Uterus (tissue), 4 donors: ENCODE results near the gene SLC22A15. TPM values are rescaled to one million over a fixed set of nuclear protein-coding genes. Genes with fewer than 3 reads are reported as not detected.
A peak's percentile ranks its signal among the peaks of the same experiment; 100 is the strongest.

Experiments
- DNase-seq, 2 donors: peaks; one replicate each; pipeline ENCODE4 v3.0.0-alpha.2; 2019 to 2020
- H3K27ac ChIP-seq, 2 donors: fragments of 200-600 bp; sonication (generic); 1 replicate in 1 of 2; 2 replicates in 1 of 2; pipeline ENCODE4 v1.5.1; 2016 to 2018
- H3K27me3 ChIP-seq, 2 donors: fragments of 200-600 bp; sonication (generic); one replicate each; pipeline ENCODE4 v1.5.1; 2018 to 2019; ENCODE audit warnings: control low read depth in 1 of 2
- H3K36me3 ChIP-seq, 2 donors: fragments of 200-600 bp; sonication (generic); one replicate each; pipeline ENCODE4 v1.5.1; 2019; ENCODE audit warnings: control low read depth in 1 of 2
- H3K4me1 ChIP-seq, 2 donors: fragments of 200-600 bp; sonication (generic); one replicate each; pipeline ENCODE4 v1.5.1; 2018 to 2019; ENCODE audit warnings: control low read depth in 1 of 2
- H3K4me3 ChIP-seq, 2 donors: fragments of 200-600 bp; sonication (generic); 1 replicate in 1 of 2; 2 replicates in 1 of 2; pipeline ENCODE4 v1.5.1; 2018 to 2019; ENCODE audit warnings: mild to moderate bottlenecking in 1 of 2
- H3K9me3 ChIP-seq, 2 donors: fragments of 200-600 bp; sonication (generic); one replicate each; pipeline ENCODE4 v1.5.1; 2019; ENCODE audit warnings: control low read depth in 1 of 2
- POLR2A ChIP-seq, 2 donors: fragments of 450-650 bp; IDR thresholded peaks; one replicate each; pipeline ENCODE4 v1.6.1; 2016; ENCODE audit warnings: antibody characterized with exemption in 2 of 2, mild to moderate bottlenecking in 1 of 2, moderate library complexity in 1 of 2
- intact Hi-C: fragments of 100-400 bp; cut with DNase I; formaldehyde crosslinking; loops from one replicate; pipeline ENCODE4 v1.15.1; 2023; ENCODE audit warnings: low total_unique reads
- total RNA-seq, 4 donors: library from RNA; depleted of rRNA in 3 of 4; stranded (reverse); fragments of >200 nt in 3 of 4; gene quantifications; one replicate each; pipeline versions ENCODE4 v1.1.0 to v1.2.4, GENCODE V29; 2014 to 2023
- TF ChIP-seq, protein P1 (sequence below), 4 experiments: fragments of 200-600 bp in 2 of 4; fragments of 450-650 bp in 2 of 4; sonication (generic) in 2 of 4; IDR thresholded peaks; one replicate each; pipeline ENCODE4 v1.5.1; 2016 to 2019; ENCODE audit warnings: antibody characterized with exemption in 4 of 4, mild to moderate bottlenecking in 2 of 4, moderate library complexity in 1 of 4
- donor health status: DM: yes; HTN: yes; CAD: no.

Gene SLC22A15
- total RNA-seq, 4 donors from 2014 or later = 2.0 to 7.8 (median 3.8) TPM; not detected in 1

DNA sequence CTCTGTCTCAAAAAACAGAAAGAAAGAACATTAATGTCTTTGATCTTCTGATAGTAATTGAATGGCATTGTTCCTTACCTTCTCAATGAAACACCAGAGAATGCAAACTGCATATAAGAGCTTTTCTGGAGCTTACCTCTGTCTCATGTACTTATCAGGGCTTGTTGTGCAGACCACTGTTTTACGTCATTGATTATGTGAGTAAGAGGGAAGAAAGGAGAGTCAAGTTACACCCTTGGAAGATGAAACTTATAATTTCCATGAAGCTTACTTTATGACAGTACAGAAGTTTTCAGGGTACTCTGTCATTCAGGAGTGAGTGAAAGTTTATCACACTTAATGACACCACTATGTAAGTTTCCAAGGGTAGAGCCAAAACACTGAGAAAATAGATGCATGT, 85.9 kb downstream of the SLC22A15 start:
- Histone ChIP-seq H3K36me3 (no peaks in the 10 kb centered on the region), H3K27me3 (no peaks in the 10 kb centered on the region), H3K4me3 (no peak overlapping the region), H3K9me3 (no peaks in the 10 kb centered on the region), H3K4me1 (peaks cover 0 to 4% of the 10 kb centered on the region in 2 donors), H3K27ac (no peak overlapping the region)
- DNase-seq = no peak
- TF ChIP-seq, protein P1, sequence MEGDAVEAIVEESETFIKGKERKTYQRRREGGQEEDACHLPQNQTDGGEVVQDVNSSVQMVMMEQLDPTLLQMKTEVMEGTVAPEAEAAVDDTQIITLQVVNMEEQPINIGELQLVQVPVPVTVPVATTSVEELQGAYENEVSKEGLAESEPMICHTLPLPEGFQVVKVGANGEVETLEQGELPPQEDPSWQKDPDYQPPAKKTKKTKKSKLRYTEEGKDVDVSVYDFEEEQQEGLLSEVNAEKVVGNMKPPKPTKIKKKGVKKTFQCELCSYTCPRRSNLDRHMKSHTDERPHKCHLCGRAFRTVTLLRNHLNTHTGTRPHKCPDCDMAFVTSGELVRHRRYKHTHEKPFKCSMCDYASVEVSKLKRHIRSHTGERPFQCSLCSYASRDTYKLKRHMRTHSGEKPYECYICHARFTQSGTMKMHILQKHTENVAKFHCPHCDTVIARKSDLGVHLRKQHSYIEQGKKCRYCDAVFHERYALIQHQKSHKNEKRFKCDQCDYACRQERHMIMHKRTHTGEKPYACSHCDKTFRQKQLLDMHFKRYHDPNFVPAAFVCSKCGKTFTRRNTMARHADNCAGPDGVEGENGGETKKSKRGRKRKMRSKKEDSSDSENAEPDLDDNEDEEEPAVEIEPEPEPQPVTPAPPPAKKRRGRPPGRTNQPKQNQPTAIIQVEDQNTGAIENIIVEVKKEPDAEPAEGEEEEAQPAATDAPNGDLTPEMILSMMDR (IDR thresholded peaks at IDR 0.05) = no peak
- no peak for TF ChIP-seq POLR2A (IDR thresholded peaks at IDR 0.05)
- intact Hi-C loops = no loop called here

DNA sequence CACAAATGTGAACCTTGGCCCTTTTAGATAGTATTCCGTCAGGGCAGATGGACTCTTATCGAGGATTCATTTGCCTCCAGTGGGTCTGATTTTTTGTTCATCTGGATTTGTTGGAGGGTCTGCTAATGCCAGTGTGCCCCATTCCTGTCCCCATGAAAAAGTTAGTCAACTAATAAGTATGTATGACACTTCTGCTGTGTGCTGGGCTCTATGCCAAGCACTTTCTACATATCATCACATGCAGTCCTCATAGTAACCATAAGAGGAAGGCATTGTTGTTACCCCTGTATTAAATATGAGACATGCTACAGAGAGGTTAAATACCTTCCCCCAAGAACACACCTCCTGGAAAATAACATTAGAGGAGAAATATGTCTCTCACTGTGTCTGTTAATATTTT, 88.3 kb downstream of the SLC22A15 start:
- no peaks in the 10 kb centered on the region for H3K36me3 ChIP-seq
- no peak overlapping the region for H3K27ac ChIP-seq
- no peak overlapping the region for H3K4me3 ChIP-seq
- H3K4me1 ChIP-seq = peaks cover 0 to 4% of the 10 kb centered on the region in 2 donors
- no peaks in the 10 kb centered on the region for H3K9me3 ChIP-seq
- TF ChIP-seq, protein P1 (IDR thresholded peaks at IDR 0.05) = no peak
- no peak for TF ChIP-seq POLR2A (IDR thresholded peaks at IDR 0.05)
- H3K27me3 ChIP-seq = no peaks in the 10 kb centered on the region
- intact Hi-C loops = no loop called here
- DNase-seq = no peak

DNA sequence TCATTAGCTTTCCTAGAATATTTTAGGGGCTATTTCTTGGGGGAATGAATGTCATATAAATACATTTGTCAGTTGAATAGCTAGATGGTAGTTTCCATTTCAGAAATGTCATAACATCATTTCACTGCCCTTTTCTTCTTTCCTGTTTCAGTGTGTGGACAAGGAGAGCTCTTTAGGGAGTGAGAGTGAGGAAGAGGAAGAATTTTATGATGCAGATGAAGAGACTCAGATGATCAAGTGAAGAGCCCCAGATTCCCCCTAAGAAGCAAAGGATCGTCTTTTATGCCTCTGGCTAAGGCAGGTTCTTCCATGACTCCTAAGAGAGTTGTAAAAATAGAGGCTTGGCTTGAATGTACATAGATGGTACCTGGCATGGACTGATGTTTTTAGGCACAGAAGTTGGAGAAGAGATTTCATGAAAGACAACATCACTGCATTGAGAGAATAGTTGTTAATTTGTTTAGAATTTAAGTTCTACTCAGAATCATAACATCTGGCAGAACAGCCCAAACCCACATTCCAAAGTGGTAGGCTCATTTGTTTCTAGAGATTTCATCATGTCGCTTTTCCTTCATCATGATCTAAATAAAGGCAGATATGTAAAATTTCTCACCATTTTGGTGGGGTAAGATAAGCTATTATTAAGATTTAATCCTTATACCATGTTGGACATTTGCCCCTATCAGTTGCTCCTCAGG, 90.7 kb downstream of the SLC22A15 start:
- DNase-seq = no peak
- no peak for TF ChIP-seq POLR2A (IDR thresholded peaks at IDR 0.05)
- TF ChIP-seq, protein P1 (IDR thresholded peaks at IDR 0.05) = no peak
- peak overlapping the region in 1 of 2 donors; percentile 48 for H3K27ac ChIP-seq
- H3K4me1 ChIP-seq = peaks cover 0 to 4% of the 10 kb centered on the region in 2 donors
- intact Hi-C loops = no loop called here
- H3K4me3 ChIP-seq = no peak overlapping the region
- H3K36me3 ChIP-seq = no peaks in the 10 kb centered on the region
- H3K9me3 ChIP-seq = no peaks in the 10 kb centered on the region
- H3K27me3 ChIP-seq = no peaks in the 10 kb centered on the region

DNA sequence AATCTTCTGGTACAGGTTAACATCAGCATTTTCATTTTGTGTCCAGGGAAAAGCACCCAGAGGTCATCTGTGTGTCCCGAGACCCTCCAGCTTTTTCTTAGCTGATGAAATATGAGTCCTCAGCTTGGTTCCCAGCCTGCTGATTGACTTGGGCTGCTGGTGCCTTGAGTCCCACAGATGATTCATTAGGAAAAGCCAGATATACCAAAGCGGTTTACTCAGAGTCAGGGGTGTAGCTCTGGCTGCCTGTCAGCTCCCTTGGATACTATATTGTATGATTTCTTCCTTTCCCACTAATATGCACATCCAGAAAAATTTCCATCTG, 91.2 kb downstream of the SLC22A15 start:
- no peaks in the 10 kb centered on the region for H3K9me3 ChIP-seq
- peak overlapping the region in 1 of 2 donors; percentile 48 for H3K27ac ChIP-seq
- H3K36me3 ChIP-seq = no peaks in the 10 kb centered on the region
- TF ChIP-seq, protein P1 (IDR thresholded peaks at IDR 0.05) = no peak
- TF ChIP-seq POLR2A (IDR thresholded peaks at IDR 0.05) = no peak
- DNase-seq = no peak
- no peak overlapping the region for H3K4me3 ChIP-seq
- intact Hi-C loops = no loop called here
- no peaks in the 10 kb centered on the region for H3K27me3 ChIP-seq
- H3K4me1 ChIP-seq = peaks cover 0 to 4% of the 10 kb centered on the region in 2 donors

DNA sequence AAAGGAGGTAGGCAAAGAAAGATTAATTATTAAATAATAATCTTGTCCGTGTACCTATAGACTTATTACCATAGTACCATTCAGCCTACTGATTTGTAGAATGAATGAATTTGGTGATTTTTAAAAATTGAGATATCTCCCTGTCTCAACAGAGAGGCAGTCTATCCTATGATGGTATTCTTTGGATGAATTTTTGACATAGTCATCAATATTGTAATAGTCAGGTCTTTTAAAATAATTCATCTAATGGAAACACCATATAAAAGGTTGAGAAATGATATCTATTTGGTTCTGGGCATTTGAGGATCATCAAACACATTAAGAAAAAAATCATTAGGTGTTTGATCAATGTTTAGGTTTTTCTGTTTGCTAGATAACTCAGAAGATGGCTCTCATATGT, 99.3 kb downstream of the SLC22A15 start:
- Histone ChIP-seq H3K36me3 (no peaks in the 10 kb centered on the region), H3K9me3 (no peaks in the 10 kb centered on the region), H3K27ac (no peak overlapping the region), H3K4me1 (no peaks in the 10 kb centered on the region), H3K4me3 (no peak overlapping the region), H3K27me3 (no peaks in the 10 kb centered on the region)
- intact Hi-C loops = no loop called here
- DNase-seq = no peak
- TF ChIP-seq, protein P1 (IDR thresholded peaks at IDR 0.05) = no peak
- TF ChIP-seq POLR2A (IDR thresholded peaks at IDR 0.05) = no peak
